ENCODE measurements around the gene B4GALT6. TPM values are rescaled to one million over a fixed set of nuclear protein-coding genes. Genes with fewer than 3 reads are reported as not detected.

The B4GALT6 gene
- total and polyA plus RNA-seq, 10 of the 15 experiments (the other 5 are each of a cell fraction or from before 2014, with no cell fraction given): 11.9 to 47.4 (median 18.0) TPM

GRCh38 chr18:31634331-31634713, 50.1 kb downstream of the B4GALT6 start (continued):
- TF ChIP-seq KDM1A (IDR thresholded peaks at IDR 0.05; ENCODE audit: borderline replicate concordance): no peak
- no peak for TF ChIP-seq IRF5 (IDR thresholded peaks at IDR 0.05; ENCODE audit: borderline replicate concordance)
- TF ChIP-seq SMC3 (IDR thresholded peaks at IDR 0.05; ENCODE audit: borderline replicate concordance, low read length): no peak
- no peak for TF ChIP-seq RBBP5 (conservative IDR thresholded peaks at IDR 0.05)
- TF ChIP-seq TBL1XR1 (IDR thresholded peaks at IDR 0.05; ENCODE audit: low read depth, low read length): no peak
- TF ChIP-seq NFYB (IDR thresholded peaks at IDR 0.05; ENCODE audit: insufficient read depth, low read depth, low read length): no peak
- no peak for TF ChIP-seq NKRF (conservative IDR thresholded peaks at IDR 0.05)
- no peak for TF ChIP-seq SUPT20H (IDR thresholded peaks at IDR 0.05; ENCODE audit: borderline replicate concordance, control insufficient read depth, low read depth, low read length)
- TF ChIP-seq E2F4 (IDR thresholded peaks at IDR 0.05; ENCODE audit: low read depth, low read length): no peak
- TF ChIP-seq HCFC1 (IDR thresholded peaks at IDR 0.05; ENCODE audit: low read length): no peak
- no peak for TF ChIP-seq MEF2B (IDR thresholded peaks at IDR 0.05; ENCODE audit: partially characterized antibody, poor library complexity, severe bottlenecking)
- no peak for TF ChIP-seq BMI1 (IDR thresholded peaks at IDR 0.05; ENCODE audit: borderline replicate concordance)
- TF ChIP-seq NFIC (IDR thresholded peaks at IDR 0.05; ENCODE audit: low read depth, low read length): peak; percentile 41; the same call in 1 of the 2 replicates
- no peak for TF ChIP-seq SMARCA5 (IDR thresholded peaks at IDR 0.05)
- peak in 1 of 2 experiments; percentile 27; a peak in 1 of 4 replicates for TF ChIP-seq ETV6 (conservative IDR thresholded peaks at IDR 0.05 in 1 of 2, IDR thresholded peaks at IDR 0.05 in 1 of 2; ENCODE audit: borderline replicate concordance in 1 of 2, low read depth in 1 of 2)
- TF ChIP-seq SREBF1 (IDR thresholded peaks at IDR 0.05; ENCODE audit: low read length): no peak
- TF ChIP-seq PAX8 (IDR thresholded peaks at IDR 0.05): no peak
- peak; percentile 16; the same call in 1 of the 2 replicates for TF ChIP-seq NBN (IDR thresholded peaks at IDR 0.05)
- 0 out of 2 replicates have a peak, but pooled peaks have one; percentile 12 for TF ChIP-seq MEF2A (IDR thresholded peaks at IDR 0.05; ENCODE audit: insufficient read depth, low read depth, low read length)
- peak; percentile 44; the same call in 1 of the 2 replicates for TF ChIP-seq PAX5 (IDR thresholded peaks at IDR 0.05; ENCODE audit: borderline replicate concordance, low read depth, low read length)
- 0 out of 2 replicates have a peak, but pooled peaks have one; percentile 65 for TF ChIP-seq CBX5 (IDR thresholded peaks at IDR 0.05; ENCODE audit: low read depth)
- no peak for TF ChIP-seq EZH2 (IDR thresholded peaks at IDR 0.05; ENCODE audit: borderline replicate concordance, control insufficient read depth, low read depth, low read length)
- peak; percentile 88 for TF ChIP-seq ZNF687 (IDR thresholded peaks at IDR 0.05)
- TF ChIP-seq RAD51 (IDR thresholded peaks at IDR 0.05): no peak
